Anterior cingulate cortex (tissue), 58 donors: ENCODE measurements around the gene PEAK3.
A peak's percentile ranks its signal among the peaks of the same experiment; 100 is the strongest.

Source experiments
- DNase-seq, 58 donors: peaks; one replicate each; lab custom pipeline; 2025; lab: John Stamatoyannopoulos, UW

The PEAK3 gene

GRCh38 chr19:2240881-2241760, 40.9 kb downstream of the PEAK3 start:
- peak in 2 of 58 donors; percentile 3 to 30 for DNase-seq

DNA sequence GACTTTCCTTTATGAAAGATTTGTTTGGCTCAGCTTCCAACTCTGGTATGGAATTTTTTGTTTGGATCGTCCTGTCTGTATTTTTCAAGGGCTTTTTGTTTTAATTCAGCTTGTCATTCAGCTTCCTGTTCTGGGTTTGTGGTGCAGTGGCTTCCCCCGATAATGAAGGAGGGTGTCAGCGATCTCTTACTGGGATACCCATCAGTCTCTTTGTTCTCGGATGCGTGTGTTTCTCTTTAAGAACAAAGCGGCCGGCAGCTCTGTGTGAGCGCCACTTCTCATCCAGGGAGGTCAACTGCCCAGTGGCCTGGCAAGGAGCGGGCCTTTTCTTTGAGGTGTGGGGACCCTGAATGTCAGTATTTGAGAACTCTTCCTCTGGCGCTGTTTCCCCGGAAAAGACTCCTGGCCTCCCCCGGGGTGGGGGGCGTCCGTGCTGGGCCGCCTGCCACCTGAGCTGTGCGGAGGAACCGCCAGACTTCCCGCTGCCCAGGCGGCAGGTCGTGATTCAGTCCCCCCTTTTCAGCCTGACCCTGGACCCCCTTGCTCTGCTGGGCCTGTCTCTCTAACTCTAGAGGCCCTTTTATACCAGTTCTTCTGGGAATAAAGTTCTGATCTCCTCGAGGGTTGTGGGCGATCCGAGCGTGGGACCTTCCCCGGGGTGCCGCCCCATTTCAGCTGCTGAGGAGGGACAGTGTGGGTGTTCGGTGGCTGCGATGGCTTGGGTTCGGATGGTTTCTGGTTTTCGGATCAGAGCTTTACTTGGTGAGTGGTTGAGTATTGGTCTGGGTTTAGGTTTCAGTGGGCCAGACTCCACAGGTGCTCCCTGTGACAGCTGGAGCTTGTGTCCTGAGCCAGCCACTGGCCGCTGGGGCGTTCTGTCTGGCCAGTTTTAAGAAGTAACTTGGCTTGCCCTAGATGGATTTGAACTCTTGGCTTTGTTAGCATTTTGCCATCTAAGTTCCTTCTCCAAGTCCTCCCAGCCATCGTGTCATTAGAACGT, 41.9 kb downstream of the PEAK3 start:
- peak in 1 of 58 donors; percentile 5 for DNase-seq

DNA sequence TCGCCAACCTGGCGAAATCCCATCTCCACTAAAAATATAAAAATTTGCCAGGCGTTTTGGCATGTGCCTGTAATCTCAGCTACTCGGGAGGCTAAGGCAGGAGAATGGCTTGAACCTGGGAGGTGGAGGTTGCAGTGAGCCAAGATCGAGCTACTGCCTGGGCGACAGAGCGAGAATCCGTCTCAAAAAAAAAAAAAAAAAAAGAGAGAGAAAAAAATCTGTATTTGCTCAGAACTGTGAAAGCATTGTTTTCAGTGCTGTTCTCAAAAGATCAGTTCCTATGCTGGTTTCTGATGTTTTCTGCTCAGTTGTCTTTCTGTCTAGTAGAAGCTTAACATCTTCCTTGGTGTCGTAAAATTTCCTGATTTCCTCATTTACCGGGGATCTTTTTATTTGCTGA, 42.8 kb downstream of the PEAK3 start:
- no peak for DNase-seq

DNA sequence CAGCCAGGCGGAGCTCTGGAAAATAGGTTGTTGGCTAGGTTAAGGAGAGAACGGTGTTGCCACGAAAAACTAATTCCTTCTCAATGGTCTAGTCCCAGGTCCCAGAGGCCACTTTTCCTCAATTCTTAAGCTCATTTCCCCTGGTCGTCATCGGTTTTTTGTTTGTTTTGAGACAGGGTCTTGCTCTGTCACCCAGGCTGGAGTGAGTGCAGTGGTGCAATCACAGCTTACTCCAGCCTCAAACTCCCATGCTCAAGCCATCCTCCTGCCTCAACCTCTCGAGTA, 44.2 kb downstream of the PEAK3 start:
- DNase-seq = no peak

DNA sequence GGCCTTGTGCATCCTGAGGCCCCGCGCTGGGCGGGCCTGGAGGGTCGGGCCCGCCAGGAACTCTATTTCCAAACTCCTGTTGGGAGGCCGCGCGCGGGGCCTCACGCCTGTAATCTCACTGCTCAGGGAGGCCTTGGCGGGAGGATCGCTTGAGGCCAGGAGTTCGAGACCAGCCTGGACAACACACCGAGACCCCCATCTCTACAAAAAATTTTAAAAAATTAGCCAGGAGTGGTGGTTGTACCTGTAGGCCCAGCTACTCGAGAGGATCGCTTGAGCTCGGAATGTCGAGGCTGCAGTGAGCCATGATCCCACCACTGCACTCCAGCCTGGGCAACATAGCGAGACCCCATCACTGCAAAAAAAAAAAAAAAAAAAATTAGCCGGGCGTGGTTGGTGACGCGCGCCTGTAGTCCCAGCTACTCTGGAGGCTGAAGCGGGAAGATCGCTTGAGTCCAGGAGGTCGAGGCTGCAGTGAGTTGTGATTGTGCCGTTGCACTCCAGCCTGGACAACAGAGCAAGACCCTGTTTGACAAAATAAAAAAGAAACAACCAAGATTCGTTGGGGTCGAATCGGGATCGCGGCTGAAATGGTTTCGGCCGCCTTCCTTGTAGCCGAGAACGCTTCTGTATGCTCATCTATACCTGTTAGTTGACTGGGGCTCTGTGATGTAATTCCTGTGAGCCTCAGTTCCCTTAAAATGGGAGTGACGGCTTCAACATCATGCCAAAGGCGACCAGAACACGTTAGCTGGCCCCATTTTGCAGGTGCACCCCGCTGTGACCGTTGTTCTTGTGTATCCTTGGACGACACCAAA, 44.7 kb downstream of the PEAK3 start:
- DNase-seq = no peak

- peak; percentile 67 to 100 (median 94) for DNase-seq
Measured at GRCh38 chr19:2236314-2237050, 45.5 kb downstream of the PEAK3 start, which contains the start of the genes PLEKHJ1 and SF3A2. Gene PLEKHJ1, minus strand, starts transcription at chr19:2236329. Its CDS starts 81 bp downstream, at chr19:2236248. Gene SF3A2, plus strand, starts transcription at chr19:2236824. Its CDS starts 6,595 bp downstream, at chr19:2243419.

DNA sequence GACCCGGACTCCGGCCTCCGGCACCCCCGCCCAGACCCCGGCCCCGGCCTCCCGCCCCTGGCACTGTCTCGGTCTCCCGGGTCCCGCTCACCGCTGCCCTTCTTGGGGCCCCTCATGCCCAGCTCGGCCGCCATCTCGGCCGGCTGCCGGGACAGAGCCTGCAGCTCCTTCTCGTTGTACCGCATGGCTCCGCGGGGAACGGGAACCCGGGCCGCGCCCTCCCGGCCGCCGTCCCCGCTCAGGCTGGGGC, 46.0 kb downstream of the PEAK3 start:
- no peak for DNase-seq

DNA sequence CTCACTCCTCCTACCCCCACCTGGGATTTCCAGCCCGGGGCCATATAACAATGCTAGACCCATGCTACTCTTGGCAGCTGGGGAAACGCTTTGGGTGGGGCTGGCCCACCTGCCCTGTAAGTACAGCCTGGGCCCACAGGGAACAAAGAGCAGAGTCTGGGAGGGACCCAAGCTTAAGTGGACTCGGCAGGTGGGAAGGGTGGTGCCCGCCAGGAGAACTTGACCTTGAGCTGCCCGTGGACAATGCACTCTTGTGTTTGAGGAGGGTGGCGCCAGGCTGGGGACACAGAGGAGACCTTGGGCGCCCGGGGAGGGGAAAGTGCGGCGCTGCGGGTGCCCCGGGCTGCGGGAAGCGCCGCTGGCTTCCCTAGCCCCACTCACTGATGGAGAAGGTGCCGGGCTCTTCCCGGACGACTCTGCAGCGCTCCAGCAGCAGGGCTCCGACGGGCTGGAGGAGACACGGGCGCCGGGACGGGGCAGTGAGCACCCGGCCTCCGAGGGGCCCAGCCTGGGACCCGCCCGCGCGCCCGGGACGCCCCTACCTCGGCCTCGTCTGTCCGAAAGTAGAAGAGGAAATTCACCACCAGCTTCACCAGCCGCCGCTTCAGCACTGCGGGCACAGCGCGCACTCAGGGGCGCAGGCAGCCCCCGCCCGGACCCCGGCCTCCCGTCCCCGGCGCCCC, 46.5 kb downstream of the PEAK3 start:
- DNase-seq = peak in 2 of 58 donors; percentile 9 to 48

DNA sequence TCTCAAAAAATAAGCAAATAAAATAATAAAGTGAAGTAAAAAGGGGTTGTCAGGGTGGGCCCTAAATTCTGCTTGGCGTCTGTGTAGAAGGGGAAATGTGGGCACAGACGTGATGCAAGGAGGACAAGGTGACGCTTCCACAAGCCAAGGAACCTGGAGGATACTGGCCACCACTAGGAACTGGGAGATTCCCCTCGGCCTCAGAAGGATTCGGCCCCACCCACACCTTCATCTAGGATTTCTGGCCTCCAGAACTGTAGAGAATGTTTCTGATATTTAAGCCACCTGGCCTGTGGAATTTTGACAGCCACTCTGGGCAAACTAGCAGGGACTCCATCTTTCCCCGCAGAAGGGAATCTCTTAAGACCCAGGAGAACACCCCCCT, 47.0 kb downstream of the PEAK3 start:
- no peak for DNase-seq

DNA sequence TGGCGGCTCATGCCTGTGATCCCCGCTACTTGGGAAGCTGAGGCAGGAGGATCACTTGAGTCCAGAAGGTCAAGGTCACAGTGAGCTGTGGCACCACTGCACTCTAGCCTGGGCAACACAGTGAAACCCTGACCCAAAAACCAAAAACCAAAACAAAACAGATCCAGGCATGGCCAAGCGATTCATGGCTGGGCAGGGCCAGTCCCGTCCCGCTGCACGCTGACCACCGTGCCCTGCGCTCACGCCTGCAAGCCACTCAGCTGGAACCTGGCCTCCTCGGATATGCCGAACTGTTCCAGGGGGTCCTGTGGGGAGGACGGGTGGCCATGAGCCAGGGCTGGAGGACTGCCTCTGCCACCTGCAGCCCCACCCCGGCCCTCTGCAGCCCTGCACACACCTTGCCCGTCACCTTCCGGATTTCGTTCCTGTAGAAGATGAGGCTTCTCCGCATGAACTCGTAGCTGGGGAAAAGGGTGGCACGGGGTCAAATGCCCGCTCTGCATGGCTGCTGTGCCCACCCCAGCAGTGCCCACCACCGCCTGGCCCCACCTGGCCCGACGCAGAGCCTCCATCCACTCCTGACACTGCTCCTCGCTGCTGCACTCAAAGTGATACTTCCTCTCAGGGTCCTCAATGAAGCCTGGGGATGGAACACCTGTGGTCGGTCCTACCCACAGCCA, 48.2 kb downstream of the PEAK3 start:
- DNase-seq = no peak

DNA sequence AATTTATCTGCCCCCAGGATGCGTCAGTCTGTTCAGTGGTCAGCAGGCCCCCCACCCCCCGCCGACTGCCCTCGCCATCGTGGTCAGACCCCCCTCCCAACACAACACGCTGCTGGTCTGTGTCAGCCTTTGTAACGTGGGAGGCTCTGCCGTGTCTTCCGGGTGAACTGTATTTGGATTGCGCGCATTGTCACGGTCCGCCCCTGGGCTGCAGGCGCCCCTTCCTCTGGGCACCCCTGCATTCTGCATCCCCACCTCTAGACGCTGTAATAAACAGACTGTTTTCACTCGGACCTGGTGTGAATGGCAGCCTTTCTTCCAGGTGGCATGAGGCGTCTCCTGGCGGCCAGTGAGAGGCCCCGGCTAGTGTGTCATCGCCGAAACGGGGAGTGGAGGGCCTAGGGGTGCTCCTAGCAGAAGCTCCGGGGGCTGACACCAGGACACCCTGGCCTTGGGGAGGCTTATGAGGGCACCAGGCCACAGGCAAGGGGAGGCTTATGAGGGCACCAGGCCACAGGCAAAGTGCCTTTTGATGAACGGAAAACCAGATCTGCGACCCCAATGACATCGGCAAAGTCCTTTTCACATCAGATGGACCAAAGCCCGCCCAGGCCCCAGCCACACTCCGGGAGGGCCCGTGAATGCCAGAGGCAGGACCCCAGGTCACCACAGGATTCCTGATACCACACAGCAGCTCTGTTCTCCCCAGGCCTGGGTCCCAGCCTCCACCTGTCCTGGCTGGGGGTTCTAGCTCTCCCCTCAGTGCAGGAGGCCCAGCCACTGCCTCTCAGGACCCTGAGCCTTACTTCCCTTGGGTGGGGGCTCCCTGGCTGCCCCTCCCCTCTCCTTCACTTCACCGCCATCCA, 49.5 kb downstream of the PEAK3 start:
- no peak for DNase-seq

- DNase-seq = peak in 13 of 58 donors; percentile 3 to 40 (median 25)
Measured at GRCh38 chr19:2231621-2232221, 50.3 kb downstream of the PEAK3 start.

DNA sequence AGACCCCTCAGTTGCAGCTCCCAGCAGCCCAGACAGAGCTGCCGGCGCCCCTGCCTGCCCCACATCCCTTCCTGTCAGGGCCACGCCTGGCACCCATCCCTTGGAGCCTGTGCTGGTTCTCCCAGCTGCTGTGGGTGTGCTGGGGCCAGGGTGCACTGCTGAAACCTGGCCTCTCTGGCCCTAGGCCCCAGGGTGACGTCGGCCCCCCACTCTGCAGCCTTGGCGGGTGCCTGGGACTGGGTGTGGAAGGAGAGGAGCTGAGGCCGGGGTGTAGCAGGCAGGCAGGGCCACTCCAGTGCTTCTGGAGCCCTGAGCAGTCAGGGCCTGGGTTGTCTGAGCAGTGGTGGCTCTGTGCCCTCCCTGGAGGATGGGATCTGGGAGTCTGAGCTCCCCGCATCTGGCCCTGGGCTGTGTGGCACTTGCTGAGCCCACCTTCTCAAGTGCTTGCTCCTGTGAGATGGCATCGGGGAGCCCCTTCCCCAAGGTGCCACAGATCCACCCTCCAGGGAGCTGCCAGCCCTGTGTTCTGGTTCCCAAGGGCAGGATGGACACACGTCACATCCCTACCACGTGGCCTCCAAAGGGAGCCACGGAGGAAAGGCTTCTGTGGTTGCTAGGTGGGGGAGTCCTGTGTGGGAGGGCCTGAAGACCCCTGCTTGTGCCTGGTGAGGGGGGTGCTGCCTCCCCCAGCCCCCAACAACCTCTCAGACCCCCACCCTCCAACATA, 51.0 kb downstream of the PEAK3 start:
- DNase-seq = no peak

DNA sequence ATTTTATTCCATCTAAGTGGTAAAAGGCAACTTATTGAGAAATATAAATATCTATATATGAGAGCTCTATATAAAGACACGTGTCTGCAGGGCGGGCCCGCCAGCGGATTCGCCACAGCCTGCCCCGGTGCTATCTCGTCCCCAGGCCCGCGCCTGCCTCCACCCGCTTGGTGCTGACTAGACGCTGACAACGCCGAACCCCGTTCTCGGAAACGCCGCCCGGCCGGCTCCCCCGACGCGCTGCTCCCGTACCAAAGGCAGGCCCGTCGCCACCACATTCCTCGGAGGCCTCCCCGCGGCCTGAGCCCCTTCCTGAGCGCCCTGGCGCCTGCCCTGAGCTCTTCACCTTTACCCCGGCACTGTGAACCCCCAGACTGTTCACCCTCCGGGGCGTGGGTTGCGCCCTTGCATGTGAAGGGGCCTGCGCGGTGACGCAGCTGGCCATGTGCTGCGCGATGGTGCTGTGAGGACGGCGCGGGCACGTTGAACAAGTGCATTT, 51.9 kb downstream of the PEAK3 start:
- no peak for DNase-seq

DNA sequence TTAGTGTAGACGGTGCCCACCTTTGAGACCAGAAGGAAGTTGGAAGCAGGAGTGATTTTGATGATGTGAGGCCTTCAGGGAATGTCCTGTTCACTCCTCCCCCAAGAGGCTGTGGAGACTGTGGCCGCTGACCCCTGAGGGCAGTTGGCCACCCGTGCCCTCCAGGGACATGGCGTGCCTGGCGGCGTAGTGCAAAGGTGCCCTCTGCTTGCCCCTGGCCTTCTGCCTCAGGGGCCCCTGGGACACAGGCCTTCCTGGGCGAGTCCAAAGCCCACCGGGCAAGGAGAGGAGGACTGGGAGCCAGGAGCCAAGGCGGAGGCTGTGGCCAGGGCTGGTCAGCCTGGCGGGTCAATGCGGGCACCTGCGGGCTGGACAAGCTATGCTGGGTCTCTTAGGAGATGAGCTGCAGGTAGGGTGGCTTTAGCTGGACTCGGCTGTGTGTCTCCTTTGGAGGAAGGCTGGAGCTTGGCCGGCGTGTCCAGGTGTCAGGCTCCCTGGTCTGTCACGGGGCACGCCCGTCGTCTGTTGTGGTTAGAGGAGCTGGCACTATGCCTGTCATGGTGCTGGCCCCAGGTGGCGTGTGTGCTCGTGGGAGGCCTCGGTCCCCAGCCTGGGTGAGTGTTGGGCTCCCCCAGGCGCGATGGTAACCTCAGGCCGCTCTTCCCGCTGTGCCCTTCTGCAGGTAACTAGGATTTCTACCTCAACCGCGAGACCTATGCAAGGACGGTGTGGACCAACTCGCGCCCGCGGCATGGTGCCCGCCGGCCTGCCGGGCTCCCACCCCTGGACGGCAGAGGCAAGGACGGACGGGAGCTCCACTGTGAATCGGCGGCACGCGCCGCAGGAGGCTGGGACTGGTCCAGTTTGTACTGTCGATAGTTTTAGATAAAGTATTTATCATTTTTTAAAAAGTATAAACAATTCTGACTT, 52.6 kb downstream of the PEAK3 start:
- no peak for DNase-seq
